Testis (tissue), 2 donors: ENCODE results near the gene SOX6.

Source experiments
- CTCF ChIP-seq, 3 experiments: fragments of 450-650 bp in 2 of 3; fragments of 200-600 bp in 1 of 3; sonication (generic) in 1 of 3; IDR thresholded peaks; one replicate each; pipeline ENCODE4 v1.5.1; 2016 to 2019; ENCODE audit warnings: antibody characterized with exemption in 3 of 3, mild to moderate bottlenecking in 2 of 3, moderate library complexity in 1 of 3
- POLR2A ChIP-seq: fragments of 450-650 bp; IDR thresholded peaks from one replicate; pipeline ENCODE4 v1.6.1; 2017; ENCODE audit warnings: antibody characterized with exemption, mild to moderate bottlenecking, moderate library complexity

- TF ChIP-seq CTCF (IDR thresholded peaks at IDR 0.05) (no peak), POLR2A (no peak)
These were observed 56.2 kb downstream of the SOX6 start for GRCh38 chr11:16299884-16300782.
